ENCODE results near the gene ALLC. TPM values are rescaled to one million over a fixed set of nuclear protein-coding genes. Genes with fewer than 3 reads are reported as not detected.

Gene ALLC
- total and polyA plus RNA-seq, 10 donors, result not detected

- no peaks in the 10 kb centered on the region for H3K36me3 ChIP-seq
- intact Hi-C loops (cut with DNase I; ENCODE audit: low total_unique reads), result no loop called here
- no peak for DNase-seq
- no peak for TF ChIP-seq CTCF (IDR thresholded peaks at IDR 0.05 in 8 of 11, conservative IDR thresholded peaks at IDR 0.05 in 3 of 11)
- no peak for TF ChIP-seq POLR2AphosphoS5 (IDR thresholded peaks at IDR 0.05)
- no peak for TF ChIP-seq POLR2A (IDR thresholded peaks at IDR 0.05)
- 82 to 89% (median 87%) methylated on average over 7 to 11 of the region's 11 CpGs for WGBS, 5 donors
- H3K9me3 ChIP-seq, result no peaks in the 10 kb centered on the region
- H3K27me3 ChIP-seq (replicated peaks in 1 of 7), result no peaks in the 10 kb centered on the region
- H3K27ac ChIP-seq, result no peak overlapping the region
- H3K4me3 ChIP-seq, result no peak overlapping the region
- H3K4me1 ChIP-seq, result no peaks in the 10 kb centered on the region
Observed at GRCh38 chr2:3670941-3671340, 12.9 kb downstream of the ALLC start.

DNA sequence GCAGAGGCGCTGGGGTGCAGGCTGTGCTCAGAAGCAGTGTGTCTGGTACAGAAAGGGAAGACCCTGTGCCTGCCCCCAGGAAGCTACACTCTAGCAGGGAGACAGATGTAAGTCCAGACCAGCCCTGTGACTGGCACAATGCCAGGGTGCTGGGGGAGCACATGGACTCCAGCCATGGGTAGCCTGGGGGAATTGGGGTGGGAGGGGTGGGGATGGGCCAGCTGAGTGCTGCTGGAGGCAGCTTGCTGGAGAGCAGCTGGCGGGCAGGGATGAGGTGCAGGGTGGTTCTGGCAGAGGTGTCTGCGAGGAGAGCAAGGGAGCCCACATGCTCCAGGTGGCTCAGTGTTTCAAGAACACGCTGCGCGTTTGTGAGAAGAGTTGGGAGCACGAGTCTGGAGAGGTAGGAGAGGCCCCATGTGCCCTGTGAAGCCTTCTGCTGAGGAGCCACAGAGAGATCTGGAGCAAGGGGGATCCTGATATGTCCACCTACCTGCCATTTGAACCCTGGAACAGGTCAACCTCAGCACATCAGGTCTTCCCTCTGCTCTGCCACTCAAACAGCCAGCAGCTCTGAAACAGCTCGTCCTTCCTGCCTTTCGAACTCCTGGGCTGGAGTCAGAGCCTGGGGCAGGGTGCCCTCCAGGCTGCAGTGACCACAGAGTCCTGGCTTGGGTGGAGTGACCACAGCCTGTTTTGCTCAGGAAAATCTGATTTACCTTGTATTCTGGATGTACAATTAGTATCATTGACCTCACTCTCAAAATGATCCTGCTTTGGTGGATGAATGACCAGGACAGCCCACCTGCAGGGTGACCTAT, 15.1 kb downstream of the ALLC start:
- H3K4me1 ChIP-seq, result no peaks in the 10 kb centered on the region
- intact Hi-C loops (cut with DNase I; ENCODE audit: low total_unique reads), result no loop called here
- no peak for DNase-seq

GRCh38 chr2:3674066-3674845, 16.3 kb downstream of the ALLC start:
- WGBS, 5 donors, result 85 to 92% (median 90%) methylated on average over 8 to 9 of the region's 9 CpGs
- no peak for DNase-seq
- TF ChIP-seq POLR2AphosphoS5 (IDR thresholded peaks at IDR 0.05) (no peak), CTCF (IDR thresholded peaks at IDR 0.05 in 8 of 11, conservative IDR thresholded peaks at IDR 0.05 in 3 of 11) (no peak), POLR2A (IDR thresholded peaks at IDR 0.05) (no peak)

More for the DNA sequence above, 15.1 kb downstream of the ALLC start:
- no peaks in the 10 kb centered on the region for H3K36me3 ChIP-seq
- WGBS, 5 donors, result 75 to 85% (median 82%) methylated on average over 9 of the region's 9 CpGs
- no peaks in the 10 kb centered on the region for H3K9me3 ChIP-seq
- H3K27ac ChIP-seq, result no peak overlapping the region
- TF ChIP-seq POLR2AphosphoS5 (IDR thresholded peaks at IDR 0.05) (no peak), CTCF (IDR thresholded peaks at IDR 0.05 in 8 of 11, conservative IDR thresholded peaks at IDR 0.05 in 3 of 11) (no peak), POLR2A (IDR thresholded peaks at IDR 0.05) (no peak)
- H3K27me3 ChIP-seq (replicated peaks in 1 of 7), result no peaks in the 10 kb centered on the region
- no peak overlapping the region for H3K4me3 ChIP-seq

GRCh38 chr2:3675687-3676086, 17.7 kb downstream of the ALLC start:
- Histone ChIP-seq H3K4me1 (no peaks in the 10 kb centered on the region), H3K4me3 (no peak overlapping the region), H3K27ac (no peak overlapping the region), H3K9me3 (no peaks in the 10 kb centered on the region), H3K27me3 (replicated peaks in 1 of 7) (no peaks in the 10 kb centered on the region), H3K36me3 (no peaks in the 10 kb centered on the region)
- 83 to 93% (median 90%) methylated on average over 4 of the region's 4 CpGs for WGBS, 5 donors
- intact Hi-C loops (cut with DNase I; ENCODE audit: low total_unique reads), result no loop called here
- DNase-seq, result no peak
- TF ChIP-seq POLR2AphosphoS5 (IDR thresholded peaks at IDR 0.05) (no peak), POLR2A (IDR thresholded peaks at IDR 0.05) (no peak), CTCF (IDR thresholded peaks at IDR 0.05 in 8 of 11, conservative IDR thresholded peaks at IDR 0.05 in 3 of 11) (no peak)

More at GRCh38 chr2:3674066-3674845, 16.3 kb downstream of the ALLC start:
- Histone ChIP-seq H3K27ac (no peak overlapping the region), H3K4me3 (no peak overlapping the region), H3K9me3 (no peaks in the 10 kb centered on the region), H3K4me1 (no peaks in the 10 kb centered on the region), H3K27me3 (replicated peaks in 1 of 7) (no peaks in the 10 kb centered on the region), H3K36me3 (no peaks in the 10 kb centered on the region)
- intact Hi-C loops (cut with DNase I; ENCODE audit: low total_unique reads), result no loop called here
